Measurements from ENCODE around the gene HIPK4.

Gene HIPK4

DNA sequence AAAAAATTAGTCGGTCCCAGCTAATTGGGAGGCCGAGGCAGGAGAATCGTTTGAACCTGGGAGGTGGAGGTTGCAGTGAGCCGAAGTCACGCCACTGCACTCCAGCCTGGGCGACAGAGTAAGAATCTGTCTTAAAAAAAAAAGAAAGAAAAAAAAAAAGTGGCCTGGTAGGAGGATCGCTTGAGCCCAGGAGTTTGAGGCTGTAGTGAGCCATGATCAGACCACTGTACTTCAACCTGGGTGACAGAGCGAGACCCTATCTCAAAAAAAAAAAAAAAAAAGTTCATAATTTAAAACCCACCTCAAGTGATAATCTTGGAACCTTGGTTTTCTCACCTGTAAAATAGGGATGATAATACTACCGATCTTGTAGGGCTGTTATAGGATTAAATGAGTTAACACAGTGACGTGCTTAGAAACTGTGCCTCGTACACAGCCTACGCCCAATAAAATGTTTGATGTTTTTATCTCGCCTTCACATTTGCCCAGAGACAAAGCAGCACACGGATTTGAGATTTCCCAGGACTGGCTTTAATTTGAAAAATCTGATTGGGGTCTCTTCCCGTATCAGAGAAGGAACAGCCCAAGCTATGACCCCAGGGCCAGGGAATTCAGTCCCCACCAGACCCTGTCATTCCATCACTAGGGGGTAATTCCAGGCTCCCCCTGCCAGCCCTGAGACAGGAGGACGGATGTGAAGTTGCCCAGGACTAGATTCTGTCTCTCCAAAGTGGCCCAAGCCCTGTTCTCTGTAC is 32.2 kb upstream of the HIPK4 start:
- H3K9me3 Mint-ChIP-seq: no peaks in the 10 kb centered on the region
- ATAC-seq (ENCODE audit: low read depth) (no peak), DNase-seq (ENCODE audit: low spot score in 2 of 2) (no peak)
- H3K27ac Mint-ChIP-seq: peak overlapping the region; percentile 78
- H3K27me3 Mint-ChIP-seq: no peaks in the 10 kb centered on the region
- H3K4me1 Mint-ChIP-seq: peaks cover 27% of the 10 kb centered on the region
- no peak overlapping the region for H3K4me3 Mint-ChIP-seq
- no peaks in the 10 kb centered on the region for H3K36me3 Mint-ChIP-seq

DNA sequence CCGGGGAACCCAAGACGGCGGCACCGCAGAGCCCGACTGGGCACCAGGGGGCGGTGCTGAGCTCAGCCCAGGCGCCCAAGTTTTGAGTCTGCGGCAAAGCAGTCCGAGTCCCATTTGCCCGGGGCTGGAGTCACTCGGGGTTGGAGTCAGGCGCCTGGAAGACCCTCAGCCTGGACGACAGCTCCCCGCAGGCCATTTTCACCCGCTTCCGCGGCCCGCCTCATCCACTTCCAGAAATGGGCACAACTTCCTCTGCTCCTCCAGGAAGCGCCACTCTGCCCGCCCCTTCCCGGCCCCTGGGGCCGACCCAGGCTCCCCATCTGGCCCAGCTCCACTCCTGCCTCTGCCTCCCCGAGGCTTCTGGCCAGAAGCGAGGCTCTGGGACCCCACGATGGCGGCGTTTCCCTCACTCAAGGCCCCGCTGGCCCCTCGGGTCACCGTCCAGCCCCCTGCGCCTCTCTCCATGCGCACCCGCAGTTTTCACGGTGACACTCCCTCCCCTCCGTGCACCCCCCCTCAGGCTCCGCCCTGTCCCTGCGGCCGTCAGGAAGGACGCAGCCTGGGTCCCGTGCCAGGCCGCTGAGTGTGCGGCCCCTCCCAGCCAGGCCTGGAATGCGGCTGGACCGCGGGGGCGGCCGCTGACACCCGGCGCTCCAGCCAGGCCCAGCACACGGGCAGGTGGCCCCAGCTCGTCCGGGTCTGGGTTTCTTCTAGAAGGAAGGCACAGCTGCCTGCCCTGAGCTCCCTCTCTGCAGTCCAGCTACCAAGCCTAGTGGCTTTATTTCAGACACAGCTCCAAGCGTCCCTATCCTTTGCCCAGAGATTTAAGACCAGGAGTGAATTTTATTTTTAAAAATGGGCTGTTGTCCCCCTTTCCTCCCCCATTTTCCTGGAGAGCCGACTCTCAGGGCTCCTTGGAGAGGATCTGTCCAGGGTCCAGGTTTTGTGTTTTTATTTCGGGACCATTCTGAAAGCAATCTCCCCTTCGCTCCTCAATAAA is 31.1 kb upstream of the HIPK4 start:
- peak overlapping the region; percentile 78 for H3K27ac Mint-ChIP-seq
- ATAC-seq (ENCODE audit: low read depth) (peak; percentile 62), DNase-seq (ENCODE audit: low spot score in 2 of 2) (peak; percentile 81 to 88)
- H3K36me3 Mint-ChIP-seq: no peaks in the 10 kb centered on the region
- H3K27me3 Mint-ChIP-seq: no peaks in the 10 kb centered on the region
- no peaks in the 10 kb centered on the region for H3K9me3 Mint-ChIP-seq
- peaks cover 32% of the 10 kb centered on the region for H3K4me1 Mint-ChIP-seq
- H3K4me3 Mint-ChIP-seq: peak overlapping the region; percentile 85

DNA sequence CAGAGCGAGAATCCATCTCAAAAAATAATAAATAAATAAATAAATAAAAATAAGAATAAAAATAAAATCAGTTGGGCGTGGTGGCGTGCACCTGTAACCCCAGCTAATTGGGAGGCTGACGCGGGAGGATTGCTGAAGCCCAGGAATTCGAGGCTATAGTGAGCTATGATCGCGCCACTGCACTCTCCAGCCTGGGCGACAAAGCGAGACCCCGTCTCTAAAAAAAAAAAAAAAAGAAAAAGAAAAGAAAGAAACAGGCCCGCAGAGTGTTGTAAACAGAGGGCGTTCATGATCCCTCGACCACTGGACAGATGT is 30.4 kb upstream of the HIPK4 start:
- DNase-seq (ENCODE audit: low spot score in 2 of 2): no peak
- H3K27ac Mint-ChIP-seq: peak overlapping the region; percentile 78
- no peaks in the 10 kb centered on the region for H3K9me3 Mint-ChIP-seq
- no peak for ATAC-seq (ENCODE audit: low read depth)
- H3K4me3 Mint-ChIP-seq: peak overlapping the region; percentile 85
- H3K36me3 Mint-ChIP-seq: no peaks in the 10 kb centered on the region
- peaks cover 29% of the 10 kb centered on the region for H3K4me1 Mint-ChIP-seq
- no peaks in the 10 kb centered on the region for H3K27me3 Mint-ChIP-seq

DNA sequence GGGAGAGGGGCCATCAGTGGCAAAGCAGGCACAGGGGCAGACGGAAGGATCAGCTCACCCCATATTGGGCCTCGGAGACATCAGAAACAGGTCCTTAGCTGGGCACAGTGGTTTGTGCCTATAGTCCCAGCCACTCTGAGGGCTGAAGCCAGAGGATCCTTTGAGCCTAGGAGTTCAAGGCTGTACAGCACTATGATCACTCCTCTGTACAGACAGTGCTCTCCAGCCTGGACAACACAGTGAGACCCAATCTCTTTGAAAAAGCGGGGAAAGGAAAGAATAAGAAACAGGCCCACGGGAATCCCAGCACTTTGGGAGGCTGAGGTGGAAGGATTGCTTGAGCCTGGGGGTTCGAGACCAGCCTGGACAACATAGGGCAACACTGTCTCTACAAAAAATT is 29.8 kb upstream of the HIPK4 start:
- H3K27me3 Mint-ChIP-seq: no peaks in the 10 kb centered on the region
- ATAC-seq (ENCODE audit: low read depth): no peak
- no peaks in the 10 kb centered on the region for H3K36me3 Mint-ChIP-seq
- H3K9me3 Mint-ChIP-seq: no peaks in the 10 kb centered on the region
- H3K27ac Mint-ChIP-seq: no peak overlapping the region
- H3K4me1 Mint-ChIP-seq: peaks cover 27% of the 10 kb centered on the region
- DNase-seq (ENCODE audit: low spot score in 2 of 2): no peak
- peak overlapping the region; percentile 71 for H3K4me3 Mint-ChIP-seq

DNA sequence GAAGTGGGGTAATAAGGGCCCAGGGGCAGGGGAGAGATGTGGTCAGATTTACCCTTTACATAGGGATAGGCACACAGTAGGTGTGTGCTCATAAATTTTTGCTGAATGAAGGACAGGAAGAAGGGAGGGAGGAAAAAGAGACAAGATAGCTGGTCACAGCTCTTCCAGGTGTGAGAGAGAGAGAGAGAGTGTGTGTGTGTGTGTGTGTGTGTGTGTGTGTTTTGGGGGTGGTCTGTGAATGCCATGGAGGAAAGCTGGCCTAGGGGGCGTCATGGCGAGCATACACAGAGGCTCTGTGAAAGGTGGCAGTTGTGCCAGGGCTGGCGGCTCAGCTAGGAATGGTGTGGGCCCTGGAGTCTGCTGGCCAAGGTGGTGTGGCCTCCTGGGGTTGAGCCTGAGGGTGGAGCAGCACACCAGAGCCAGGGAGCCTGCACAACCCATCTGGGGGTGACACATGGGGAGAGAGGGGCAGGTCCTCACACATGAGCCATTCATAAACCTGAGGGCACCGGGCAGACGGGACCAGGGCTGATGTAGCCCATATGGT is 29.2 kb upstream of the HIPK4 start:
- Mint-ChIP-seq H3K4me1 (peaks cover 22% of the 10 kb centered on the region), H3K9me3 (no peaks in the 10 kb centered on the region), H3K27ac (no peak overlapping the region), H3K36me3 (no peaks in the 10 kb centered on the region), H3K4me3 (peak overlapping the region; percentile 41), H3K27me3 (no peaks in the 10 kb centered on the region)
- no peak for ATAC-seq (ENCODE audit: low read depth)
- no peak for DNase-seq (ENCODE audit: low spot score in 2 of 2)

DNA sequence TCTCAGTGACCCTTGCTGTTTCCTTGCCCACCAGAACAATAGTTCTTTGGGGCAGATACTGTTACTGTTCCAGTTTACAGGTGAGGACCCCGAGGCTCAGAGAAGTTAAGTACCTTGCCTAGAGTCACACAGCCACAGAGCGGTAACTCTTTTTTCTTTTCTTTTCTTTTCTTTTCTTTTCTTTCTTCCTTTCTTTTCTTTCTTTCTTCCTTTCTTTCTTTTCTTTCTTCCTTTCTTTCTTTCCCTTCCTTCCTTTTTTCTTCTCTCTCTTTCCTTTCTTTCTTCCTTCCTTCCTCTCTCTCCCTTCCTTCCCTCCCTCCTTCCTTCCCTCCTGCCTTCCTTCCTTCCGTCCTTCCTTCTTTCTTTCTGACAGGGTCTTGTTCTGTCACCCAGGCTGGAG is 28.1 kb upstream of the HIPK4 start:
- no peaks in the 10 kb centered on the region for H3K36me3 Mint-ChIP-seq
- H3K27ac Mint-ChIP-seq: no peak overlapping the region
- ATAC-seq (ENCODE audit: low read depth) (no peak), DNase-seq (ENCODE audit: low spot score in 2 of 2) (no peak)
- no peaks in the 10 kb centered on the region for H3K9me3 Mint-ChIP-seq
- H3K27me3 Mint-ChIP-seq: no peaks in the 10 kb centered on the region
- no peak overlapping the region for H3K4me3 Mint-ChIP-seq
- H3K4me1 Mint-ChIP-seq: peaks cover 23% of the 10 kb centered on the region

DNA sequence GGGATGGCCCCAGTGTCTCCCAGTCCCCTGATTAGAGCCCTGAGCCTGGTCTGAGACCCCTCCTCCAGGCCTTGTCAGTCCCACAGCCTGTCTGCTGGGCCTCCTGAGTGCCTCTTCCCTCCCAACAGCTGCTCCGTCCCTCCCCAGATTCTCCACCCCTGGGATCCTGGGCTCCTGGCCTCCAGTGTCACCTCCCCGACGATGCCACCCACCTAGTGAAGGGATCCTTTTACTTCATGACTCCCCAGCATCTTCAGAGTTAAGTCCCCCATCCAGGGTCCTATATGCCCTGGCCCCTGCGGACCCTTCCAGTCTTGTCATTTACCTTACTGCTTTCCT is 27.6 kb upstream of the HIPK4 start:
- no peak overlapping the region for H3K4me3 Mint-ChIP-seq
- no peaks in the 10 kb centered on the region for H3K27me3 Mint-ChIP-seq
- ATAC-seq (ENCODE audit: low read depth): no peak
- no peak overlapping the region for H3K27ac Mint-ChIP-seq
- H3K4me1 Mint-ChIP-seq: peaks cover 23% of the 10 kb centered on the region
- H3K36me3 Mint-ChIP-seq: no peaks in the 10 kb centered on the region
- H3K9me3 Mint-ChIP-seq: no peaks in the 10 kb centered on the region
- DNase-seq (ENCODE audit: low spot score in 2 of 2): no peak

DNA sequence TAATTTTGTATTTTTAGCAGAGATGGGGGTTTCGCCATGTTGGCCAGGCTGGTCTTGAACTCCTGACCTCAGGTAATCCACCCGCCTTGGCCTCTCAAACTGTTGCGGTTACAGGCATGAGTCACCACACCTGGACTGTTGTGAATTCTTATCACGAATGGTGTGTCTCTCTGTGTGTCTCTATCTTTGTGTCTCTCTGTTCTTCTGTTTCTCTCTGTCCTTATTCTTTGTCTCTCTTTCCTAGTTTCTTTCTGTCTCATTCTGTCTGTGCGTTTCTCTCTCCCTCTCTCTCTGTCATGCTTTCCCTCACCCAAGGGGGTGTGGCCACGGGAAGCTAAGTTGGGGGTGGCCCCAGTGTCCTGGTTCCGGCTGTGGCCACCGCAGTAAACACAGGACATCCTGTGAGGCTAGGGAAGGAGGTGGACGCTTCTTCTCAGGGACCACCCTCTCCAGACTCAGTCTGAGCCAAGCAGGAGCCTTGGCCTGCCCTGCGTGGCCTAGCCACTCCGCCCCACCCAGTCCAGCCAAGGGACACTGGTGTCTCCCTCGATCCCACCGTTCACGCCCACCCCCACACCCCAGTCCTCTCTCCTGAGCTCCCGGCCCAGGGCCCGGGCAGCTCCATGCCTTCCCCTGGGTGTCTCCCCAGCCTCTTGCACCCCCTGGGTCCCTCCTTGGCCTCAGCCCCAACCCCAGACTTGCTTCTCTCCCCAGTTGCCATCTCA is 27.1 kb upstream of the HIPK4 start:
- H3K27me3 Mint-ChIP-seq: no peaks in the 10 kb centered on the region
- H3K4me1 Mint-ChIP-seq: peaks cover 23% of the 10 kb centered on the region
- peak overlapping the region; percentile 29 for H3K27ac Mint-ChIP-seq
- H3K4me3 Mint-ChIP-seq: no peak overlapping the region
- no peak for ATAC-seq (ENCODE audit: low read depth)
- no peaks in the 10 kb centered on the region for H3K36me3 Mint-ChIP-seq
- no peak for DNase-seq (ENCODE audit: low spot score in 2 of 2)
- no peaks in the 10 kb centered on the region for H3K9me3 Mint-ChIP-seq

DNA sequence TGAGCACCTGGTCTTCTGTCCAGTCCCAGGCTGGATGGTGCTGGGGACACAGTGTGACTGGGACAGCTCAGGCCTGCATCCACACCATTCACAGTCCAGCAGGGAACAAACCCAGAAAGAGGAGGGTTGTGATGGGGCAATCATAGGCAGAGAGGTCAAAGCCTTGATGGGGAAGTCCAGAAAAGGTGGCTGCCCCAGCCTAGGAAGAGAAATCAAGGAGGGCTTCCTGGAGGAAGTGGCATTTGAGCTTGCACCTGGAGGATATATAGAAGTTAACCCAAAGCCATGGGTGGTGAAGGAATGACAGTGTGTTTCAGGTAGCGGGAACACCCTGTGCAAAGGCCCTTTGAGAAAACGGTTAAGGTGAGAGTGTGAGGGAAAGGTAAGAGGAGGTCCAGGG is 25.8 kb upstream of the HIPK4 start:
- Mint-ChIP-seq H3K9me3 (no peaks in the 10 kb centered on the region), H3K4me1 (peaks cover 28% of the 10 kb centered on the region), H3K36me3 (no peaks in the 10 kb centered on the region), H3K4me3 (no peak overlapping the region), H3K27me3 (no peaks in the 10 kb centered on the region), H3K27ac (no peak overlapping the region)
- DNase-seq (ENCODE audit: low spot score in 2 of 2) (no peak), ATAC-seq (ENCODE audit: low read depth) (no peak)

DNA sequence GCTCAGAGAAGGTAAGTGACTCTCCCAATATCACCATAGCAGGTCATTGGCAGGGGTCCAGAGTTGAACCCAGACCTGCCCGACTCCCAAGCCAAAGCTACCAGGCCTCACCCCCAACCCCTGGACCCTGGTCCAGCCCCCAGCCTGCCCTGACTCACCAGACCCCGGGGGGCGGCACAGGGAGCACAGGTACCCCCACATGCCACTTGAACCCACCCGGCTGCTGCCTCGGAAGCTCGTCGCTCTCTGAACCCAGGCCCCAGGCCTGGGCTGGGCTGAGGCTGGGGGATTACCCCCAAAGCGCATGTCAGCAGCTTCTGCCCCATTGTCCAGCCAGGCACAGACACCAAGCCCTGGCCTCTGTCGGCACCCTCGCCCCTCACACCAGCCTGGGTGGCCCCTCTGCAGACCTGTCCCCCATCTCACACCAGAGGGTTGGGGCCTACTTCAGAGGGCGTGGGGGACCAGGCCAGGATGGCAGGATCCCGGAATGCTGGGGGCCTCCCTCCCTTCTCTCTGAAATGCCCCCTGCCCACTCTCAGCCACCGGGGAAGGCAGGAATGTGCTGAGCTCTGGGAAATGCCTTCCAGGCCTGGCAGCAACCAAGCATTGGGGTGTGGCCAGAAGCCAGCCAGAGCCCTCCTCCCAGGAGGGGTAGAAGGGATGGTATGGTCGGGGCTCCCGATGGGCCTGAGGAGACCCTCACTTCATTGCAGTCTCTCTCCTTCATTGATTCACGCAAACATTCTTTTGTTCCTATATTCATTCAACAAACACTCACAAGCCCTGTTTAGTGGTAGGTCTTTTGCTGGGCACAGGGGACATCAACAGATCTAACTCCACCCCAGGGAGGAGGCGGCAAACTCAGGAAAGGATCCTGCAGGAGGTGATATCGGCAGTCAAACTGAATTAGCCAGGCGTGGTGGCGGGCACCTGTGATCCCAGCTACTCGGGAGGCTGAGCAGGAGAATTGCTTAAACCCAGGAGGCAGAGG is 24.9 kb upstream of the HIPK4 start:
- ATAC-seq (ENCODE audit: low read depth) (no peak), DNase-seq (ENCODE audit: low spot score in 2 of 2) (no peak)
- H3K4me1 Mint-ChIP-seq: peaks cover 28% of the 10 kb centered on the region
- no peaks in the 10 kb centered on the region for H3K36me3 Mint-ChIP-seq
- no peak overlapping the region for H3K4me3 Mint-ChIP-seq
- H3K27me3 Mint-ChIP-seq: no peaks in the 10 kb centered on the region
- no peak overlapping the region for H3K27ac Mint-ChIP-seq
- H3K9me3 Mint-ChIP-seq: no peaks in the 10 kb centered on the region

DNA sequence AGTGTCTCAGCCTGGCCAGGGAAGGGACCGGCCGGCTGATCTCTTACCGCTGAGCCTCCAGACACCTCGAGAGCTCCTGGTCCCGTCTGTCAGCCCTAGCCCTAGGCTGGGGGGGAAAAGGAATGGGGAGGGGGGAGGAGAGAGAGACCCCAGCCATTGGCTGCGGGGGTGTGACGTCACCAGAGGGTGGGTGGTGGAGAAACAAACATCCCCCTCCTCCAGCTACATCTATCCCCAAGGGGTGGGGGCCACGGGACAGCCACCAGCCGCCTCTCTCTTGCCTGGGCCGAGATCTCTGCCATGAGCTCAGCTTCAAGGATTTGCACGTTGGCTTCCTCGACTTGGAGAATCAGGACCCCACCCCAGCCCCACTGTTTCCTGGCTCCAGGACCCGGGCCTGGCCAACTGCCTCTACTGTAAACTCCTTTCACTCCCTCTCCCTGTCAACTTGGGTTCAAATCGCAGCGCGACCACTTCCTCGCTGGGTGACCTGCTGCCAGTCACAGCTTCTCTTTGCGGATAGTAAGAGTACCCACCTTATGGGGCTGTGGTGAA is 23.4 kb upstream of the HIPK4 start, which contains the start of gene PRX:
PRX (minus strand) TSS at position 88 of the 555 bp plus-strand sequence. CDS start 5,446 bp downstream, outside the sequence.
- Mint-ChIP-seq H3K27me3 (no peaks in the 10 kb centered on the region), H3K4me1 (peaks cover 22% of the 10 kb centered on the region), H3K9me3 (no peaks in the 10 kb centered on the region), H3K4me3 (no peak within 1 kb of the TSS), H3K36me3 (no peaks in the 10 kb centered on the region), H3K27ac (no peak within 1 kb of the TSS)
- DNase-seq (ENCODE audit: low spot score in 2 of 2) (no peak), ATAC-seq (ENCODE audit: low read depth) (no peak)

DNA sequence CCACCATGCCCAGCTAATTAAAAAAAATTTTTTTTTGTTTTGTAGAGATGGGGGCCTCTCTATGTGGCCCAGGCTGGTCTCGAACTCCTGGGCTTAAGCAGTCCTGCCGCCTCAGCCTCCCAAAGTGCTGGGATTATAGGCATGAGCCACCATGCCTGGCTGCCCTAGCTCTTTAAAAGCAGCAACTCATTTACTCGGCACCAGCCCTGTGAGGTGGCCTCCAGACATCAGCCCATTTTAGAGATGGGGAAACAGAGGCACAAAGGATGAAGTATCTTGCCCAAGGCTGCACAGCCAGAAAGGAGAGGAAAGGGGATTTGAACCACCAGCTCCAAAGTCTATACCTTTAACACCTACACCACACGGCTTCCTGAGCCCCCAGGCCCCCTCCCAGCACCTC is 22.9 kb upstream of the HIPK4 start:
- peaks cover 22% of the 10 kb centered on the region for H3K4me1 Mint-ChIP-seq
- no peak overlapping the region for H3K4me3 Mint-ChIP-seq
- ATAC-seq (ENCODE audit: low read depth): no peak
- no peak overlapping the region for H3K27ac Mint-ChIP-seq
- H3K36me3 Mint-ChIP-seq: no peaks in the 10 kb centered on the region
- H3K27me3 Mint-ChIP-seq: no peaks in the 10 kb centered on the region
- H3K9me3 Mint-ChIP-seq: no peaks in the 10 kb centered on the region
- no peak for DNase-seq (ENCODE audit: low spot score in 2 of 2)
